Cardiac fibroblast (primary cell): ENCODE measurements around the gene COL3A1.

ENCODE experiments used
- DNase-seq, 2 donors: peaks; one replicate each; pipeline versions ENCODE4 v3.0.0 to v3.0.0-alpha.2; 2010; ENCODE audit warnings: low read depth in 2 of 2
- H3K4me3 ChIP-seq, 2 donors: replicated peaks in 1 of 2; 1 replicate in 1 of 2; 2 replicates in 1 of 2; pipeline ENCODE4 v1.5.1; 2011; ENCODE audit warnings: low read depth in 2 of 2, low read length in 2 of 2, mild to moderate bottlenecking in 2 of 2, moderate library complexity in 1 of 2
- TF ChIP-seq, protein P1 (sequence below): IDR thresholded peaks from one replicate; pipeline ENCODE4 v1.5.1; 2011; ENCODE audit warnings: low read depth, mild to moderate bottlenecking, low read length, inconsistent platforms

COL3A1 gene

GRCh38 chr2:189046320-189046719 lies 72.1 kb downstream of the COL3A1 start:
- TF ChIP-seq, protein P1, sequence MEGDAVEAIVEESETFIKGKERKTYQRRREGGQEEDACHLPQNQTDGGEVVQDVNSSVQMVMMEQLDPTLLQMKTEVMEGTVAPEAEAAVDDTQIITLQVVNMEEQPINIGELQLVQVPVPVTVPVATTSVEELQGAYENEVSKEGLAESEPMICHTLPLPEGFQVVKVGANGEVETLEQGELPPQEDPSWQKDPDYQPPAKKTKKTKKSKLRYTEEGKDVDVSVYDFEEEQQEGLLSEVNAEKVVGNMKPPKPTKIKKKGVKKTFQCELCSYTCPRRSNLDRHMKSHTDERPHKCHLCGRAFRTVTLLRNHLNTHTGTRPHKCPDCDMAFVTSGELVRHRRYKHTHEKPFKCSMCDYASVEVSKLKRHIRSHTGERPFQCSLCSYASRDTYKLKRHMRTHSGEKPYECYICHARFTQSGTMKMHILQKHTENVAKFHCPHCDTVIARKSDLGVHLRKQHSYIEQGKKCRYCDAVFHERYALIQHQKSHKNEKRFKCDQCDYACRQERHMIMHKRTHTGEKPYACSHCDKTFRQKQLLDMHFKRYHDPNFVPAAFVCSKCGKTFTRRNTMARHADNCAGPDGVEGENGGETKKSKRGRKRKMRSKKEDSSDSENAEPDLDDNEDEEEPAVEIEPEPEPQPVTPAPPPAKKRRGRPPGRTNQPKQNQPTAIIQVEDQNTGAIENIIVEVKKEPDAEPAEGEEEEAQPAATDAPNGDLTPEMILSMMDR = no peak
- DNase-seq = no peak
- H3K4me3 ChIP-seq = no peak overlapping the region

- TF ChIP-seq, protein P1 = no peak
- H3K4me3 ChIP-seq = no peak overlapping the region
- DNase-seq = no peak
Observed at GRCh38 chr2:189047171-189047888, 73.2 kb downstream of the COL3A1 start.

- TF ChIP-seq, protein P1 = no peak
- DNase-seq = no peak
- no peak overlapping the region for H3K4me3 ChIP-seq
Observed at GRCh38 chr2:189048189-189048588, 74.0 kb downstream of the COL3A1 start.

- no peak for DNase-seq
- no peak overlapping the region for H3K4me3 ChIP-seq
- TF ChIP-seq, protein P1 = no peak
Observed at GRCh38 chr2:189049709-189050164, 75.6 kb downstream of the COL3A1 start.

DNA sequence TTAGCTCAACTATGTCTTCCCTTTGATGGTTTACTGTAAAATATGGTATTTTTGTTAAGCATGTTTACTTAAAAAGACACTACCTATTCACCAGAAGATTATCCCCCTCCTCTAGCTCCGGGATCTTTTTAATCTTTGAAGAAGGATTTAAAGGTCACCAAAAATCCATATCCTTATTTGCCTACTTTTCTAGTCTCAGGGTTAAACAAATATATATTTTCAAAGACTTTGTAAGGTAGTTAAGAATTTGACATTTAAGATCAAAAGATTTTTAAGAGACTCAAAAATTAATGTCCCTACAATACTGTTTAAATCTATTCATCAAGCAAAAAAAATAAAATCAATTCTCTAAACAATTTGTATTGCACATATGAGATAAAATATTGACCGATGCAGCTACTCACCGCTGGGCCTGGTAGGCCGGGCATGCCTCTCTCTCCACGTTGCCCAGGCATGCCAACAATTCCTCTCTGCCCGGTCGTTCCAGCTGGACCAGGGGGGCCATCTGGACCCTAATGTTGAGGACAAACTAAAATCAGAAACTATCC lies 76.1 kb downstream of the COL3A1 start:
- no peak for DNase-seq
- no peak overlapping the region for H3K4me3 ChIP-seq
- TF ChIP-seq, protein P1 = no peak

GRCh38 chr2:189056200-189057106 lies 82.3 kb downstream of the COL3A1 start:
- no peak overlapping the region for H3K4me3 ChIP-seq
- DNase-seq = peak in 1 of 2 donors; percentile 16
- TF ChIP-seq, protein P1 = no peak
